ENCODE measurements around the gene CD33.

CD33 gene

DNA sequence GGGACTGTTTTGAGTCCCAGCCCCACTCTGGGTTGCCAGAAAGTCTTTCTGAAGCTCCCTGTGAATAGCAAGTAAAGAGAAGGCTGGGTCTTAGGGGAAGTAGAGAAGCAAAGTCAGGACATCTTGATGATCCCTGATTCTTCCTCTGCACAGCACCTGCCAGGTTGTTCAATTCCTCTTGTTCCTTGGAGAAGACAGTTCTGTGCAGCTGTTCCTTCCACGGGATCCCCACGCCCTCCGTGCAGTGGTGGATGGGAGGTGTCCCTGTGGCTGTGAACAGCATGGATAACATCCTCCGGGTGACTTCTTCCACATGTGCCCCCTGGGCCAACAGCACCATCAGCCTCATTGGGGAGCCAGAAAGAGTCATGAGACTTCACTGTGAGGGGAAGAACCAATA is 57.5 kb downstream of the CD33 start:
- Histone ChIP-seq H3K9me3 (ENCODE audit: low read depth, low read length) (no peaks in the 10 kb centered on the region), H3K4me3 (no peak overlapping the region), H3K9ac (ENCODE audit: insufficient read length) (no peak overlapping the region), H3K27ac (no peak overlapping the region), H3K36me3 (ENCODE audit: insufficient read depth, low read length) (no peaks in the 10 kb centered on the region)
- DNase-seq (ENCODE audit: low read depth, low spot score): no peak
- no peak for TF ChIP-seq FOXP2 (optimal IDR thresholded peaks at IDR 0.05; ENCODE audit: control extremely low read depth, extremely low read length, insufficient read depth)
- no peak for TF ChIP-seq EZH2 (IDR thresholded peaks at IDR 0.05)
- no peak for TF ChIP-seq POLR2AphosphoS5 (IDR thresholded peaks at IDR 0.05; ENCODE audit: borderline replicate concordance, low read depth, low read length)

DNA sequence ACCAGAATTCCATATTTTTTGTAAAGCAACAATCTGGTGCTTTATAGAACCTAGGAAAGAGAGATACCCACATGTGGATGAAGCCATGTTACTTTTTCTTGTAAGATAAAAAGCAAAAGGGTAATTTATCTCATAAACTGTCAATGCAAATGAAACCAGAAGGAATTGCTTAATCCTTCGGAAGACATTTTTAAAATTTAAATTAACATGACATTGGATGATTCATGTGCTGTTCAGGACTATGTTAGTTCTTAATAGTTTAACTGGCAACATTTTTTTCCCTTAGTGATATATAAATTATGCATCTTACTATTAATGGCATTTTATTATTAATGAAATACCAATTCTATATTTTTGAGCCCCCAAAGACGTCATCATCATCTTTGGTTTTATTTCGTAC is 60.8 kb downstream of the CD33 start:
- Histone ChIP-seq H3K4me3 (no peak overlapping the region), H3K36me3 (ENCODE audit: insufficient read depth, low read length) (no peaks in the 10 kb centered on the region), H3K9me3 (ENCODE audit: low read depth, low read length) (no peaks in the 10 kb centered on the region), H3K27ac (no peak overlapping the region), H3K9ac (ENCODE audit: insufficient read length) (no peak overlapping the region)
- no peak for DNase-seq (ENCODE audit: low read depth, low spot score)
- no peak for TF ChIP-seq POLR2AphosphoS5 (IDR thresholded peaks at IDR 0.05; ENCODE audit: borderline replicate concordance, low read depth, low read length)
- no peak for TF ChIP-seq EZH2 (IDR thresholded peaks at IDR 0.05)
- TF ChIP-seq FOXP2 (optimal IDR thresholded peaks at IDR 0.05; ENCODE audit: control extremely low read depth, extremely low read length, insufficient read depth): no peak

Data from SK-N-MC (cell line).